Aorta (tissue), 5 donors: ENCODE measurements around the gene BAD. TPM values are rescaled to one million over a fixed set of nuclear protein-coding genes. Genes with fewer than 3 reads are reported as not detected.

Source experiments
- ATAC-seq: fragments of 200-7000 bp; cut with Tn5 transposase; one replicate; pipeline ENCODE4 v1.9.1; 2022; ENCODE audit warnings: moderate library complexity; ENCODE audit not compliant: low FRiP score
- DNase-seq, 2 donors: peaks; one replicate each; pipeline ENCODE4 v3.0.0-alpha.2; 2020
- H3K27ac ChIP-seq, 2 donors: one replicate each; pipeline ENCODE4 v1.5.1; 2013; ENCODE audit warnings: low read length in 2 of 2, mild to moderate bottlenecking in 2 of 2, moderate library complexity in 2 of 2, control low read depth in 1 of 2, inconsistent platforms in 1 of 2, low read depth in 1 of 2
- H3K27me3 ChIP-seq, 2 donors: one replicate each; pipeline ENCODE4 v1.6.1; 2013; ENCODE audit warnings: control low read depth in 1 of 2, low read length in 1 of 2, mild to moderate bottlenecking in 1 of 2, moderate library complexity in 1 of 2; ENCODE audit not compliant: insufficient read depth in 2 of 2, control insufficient read depth in 1 of 2
- H3K36me3 ChIP-seq, 2 donors: one replicate each; pipeline ENCODE4 v1.6.1; 2013; ENCODE audit warnings: control low read depth in 1 of 2, low read length in 1 of 2, mild to moderate bottlenecking in 1 of 2; ENCODE audit not compliant: insufficient read depth in 2 of 2, control insufficient read depth in 1 of 2
- H3K4me1 ChIP-seq, 2 donors: one replicate each; pipeline ENCODE4 v1.6.1; 2013; ENCODE audit warnings: low read length in 2 of 2, control low read depth in 1 of 2, mild to moderate bottlenecking in 1 of 2, moderate library complexity in 1 of 2; ENCODE audit not compliant: insufficient read depth in 2 of 2, control insufficient read depth in 1 of 2
- H3K4me3 ChIP-seq, 2 donors: one replicate each; pipeline ENCODE4 v1.5.1; 2013; ENCODE audit warnings: low read length in 2 of 2, control low read depth in 1 of 2, mild to moderate bottlenecking in 1 of 2
- H3K9me3 ChIP-seq: one replicate; pipeline ENCODE4 v1.6.1; 2013; ENCODE audit warnings: mild to moderate bottlenecking, low read length; ENCODE audit not compliant: control insufficient read depth
- WGBS, 2 donors: extraction: QIAGEN DNeasy Blood & Tissue Kit; methylation state at CpG; one replicate each; pipeline ENCODE4 v1.1.7; 2013; 5-methylcytosine and 5-hydroxymethylcytosine counted together
- intact Hi-C, 2 donors: fragments of 100-400 bp; cut with DNase I; formaldehyde crosslinking; loops; one replicate each; pipeline versions ENCODE4 v1.14.2 to v1.15.0; 2022
- polyA plus RNA-seq, 2 donors: library from polyadenylated mRNA; stranded (reverse); fragments of 200-250 nt; gene quantifications; one replicate each; pipeline ENCODE4 v1.2.3, GENCODE V29; 2013
- total RNA-seq, 2 donors: library from RNA; stranded (reverse); fragmentation: NEBNext Ultra II Directional; extraction: Animal tissue kit (Norgen Biotek cat#: 25700); gene quantifications; one replicate each; pipeline ENCODE4 v1.2.1, GENCODE V29; 2021
- donor health status: healthy with polysubstance abuse.
- donor health status: Bipolar disorder and iron deficiency.
- donor health status: DM: no; HTN: no; CAD: no.
- donor health status: DM: no; HTN: no; CAD: no.
- donor health status: DM: yes; HTN: yes; CAD: no.

Gene BAD
- total and polyA plus RNA-seq, 4 donors = 47.2 to 119 (median 67.6) TPM

DNA sequence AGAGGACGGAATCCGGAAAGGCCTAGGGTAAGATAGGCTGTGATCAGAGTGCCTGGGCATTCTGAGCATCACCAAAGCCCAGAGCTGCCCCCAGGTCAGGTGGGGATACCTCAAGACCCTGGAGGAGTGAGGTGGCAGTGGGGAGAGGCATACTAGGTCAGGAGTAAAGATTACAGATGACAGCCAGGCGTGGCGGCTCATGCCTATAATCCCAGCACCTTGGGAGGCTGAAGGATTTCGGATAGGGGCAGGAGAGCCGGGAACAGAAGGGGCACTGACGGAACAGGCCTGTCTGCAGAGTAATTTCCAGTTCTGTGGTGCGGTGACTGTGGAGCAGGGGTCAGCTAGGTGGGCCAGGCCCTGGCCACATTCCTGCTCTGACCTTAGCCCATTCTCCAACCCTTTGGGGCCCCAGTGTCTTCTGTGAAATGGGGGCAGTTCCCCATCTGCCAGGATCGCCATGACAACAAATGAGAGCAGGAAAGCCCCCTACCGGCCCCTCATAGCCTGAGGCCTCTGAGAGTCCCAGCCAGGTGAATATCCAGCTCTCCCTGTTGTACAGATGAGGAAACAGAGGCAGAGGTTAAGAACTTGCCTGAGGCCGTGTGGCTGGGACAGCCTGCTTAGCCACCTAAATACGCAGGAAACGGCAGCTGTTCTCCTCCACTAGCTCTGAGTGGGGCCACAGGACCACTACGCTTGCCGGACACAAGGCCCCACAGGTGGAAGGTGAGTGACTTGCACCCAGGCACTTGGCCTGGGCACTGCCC is 9.2 kb downstream of the BAD start:
- no peak for DNase-seq
- no peak for ATAC-seq

DNA sequence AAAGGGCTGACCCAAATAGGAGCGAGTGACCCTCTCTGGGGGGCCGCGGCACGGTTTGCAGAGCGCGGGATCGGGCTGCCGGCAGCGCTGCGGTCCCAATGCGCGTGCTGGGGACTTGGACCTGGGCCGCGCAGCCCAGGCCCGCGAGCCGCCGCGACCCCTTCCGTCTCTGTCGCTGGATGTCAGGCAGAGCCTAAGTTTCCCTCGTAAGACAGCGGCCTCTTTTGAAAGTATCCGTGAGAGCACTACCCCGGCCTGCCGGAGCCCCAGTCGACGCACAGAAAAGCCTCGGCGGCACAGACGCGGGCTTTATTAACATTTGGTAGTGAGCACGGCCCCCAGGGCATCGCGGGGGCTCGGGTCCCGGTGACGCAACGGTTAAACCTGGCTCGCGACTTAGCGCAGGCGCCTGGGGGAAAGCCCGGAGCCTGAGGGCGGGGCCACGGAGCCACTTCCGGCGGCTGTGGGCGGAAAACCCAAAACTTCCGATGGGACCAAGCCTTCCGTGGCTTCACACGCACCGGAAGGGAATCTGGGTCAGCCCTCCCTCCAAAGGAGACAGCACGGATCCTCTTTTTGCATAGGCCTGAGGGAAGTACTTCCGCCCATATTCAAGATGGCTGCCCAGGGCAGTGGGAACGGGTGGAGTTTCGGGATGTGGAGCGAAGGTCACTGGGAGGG is 14.8 kb downstream of the BAD start:
- no peaks in the 10 kb centered on the region for H3K27me3 ChIP-seq
- DNase-seq (peak; percentile 98 to 99), ATAC-seq (peak; percentile 93)
- H3K4me3 ChIP-seq = peak overlapping the region; percentile 46 to 49
- no peaks in the 10 kb centered on the region for H3K4me1 ChIP-seq
- intact Hi-C loops = loop anchor here in 1 of 2 donors (1.0 to 2.0 kb wide), 2 partner anchors 19 to 28 kb away; partner anchors contain the start of genes FKBP2 and PLCB3
- H3K36me3 ChIP-seq = peaks cover 0 to 3% of the 10 kb centered on the region in 2 donors
- 0% methylated on average over 54 to 58 of the region's 58 CpGs for WGBS, 2 donors
- H3K9me3 ChIP-seq = no peaks in the 10 kb centered on the region
- peak overlapping the region in 1 of 2 donors; percentile 92 for H3K27ac ChIP-seq

More for the DNA sequence above, 9.2 kb downstream of the BAD start:
- Histone ChIP-seq H3K9me3 (no peaks in the 10 kb centered on the region), H3K27me3 (no peaks in the 10 kb centered on the region), H3K4me1 (no peaks in the 10 kb centered on the region), H3K4me3 (no peak overlapping the region), H3K27ac (no peak overlapping the region), H3K36me3 (peaks cover 0 to 2% of the 10 kb centered on the region in 2 donors)
- intact Hi-C loops = no loop called here
- WGBS, 2 donors = 86 to 89% methylated on average over 15 of the region's 15 CpGs

DNA sequence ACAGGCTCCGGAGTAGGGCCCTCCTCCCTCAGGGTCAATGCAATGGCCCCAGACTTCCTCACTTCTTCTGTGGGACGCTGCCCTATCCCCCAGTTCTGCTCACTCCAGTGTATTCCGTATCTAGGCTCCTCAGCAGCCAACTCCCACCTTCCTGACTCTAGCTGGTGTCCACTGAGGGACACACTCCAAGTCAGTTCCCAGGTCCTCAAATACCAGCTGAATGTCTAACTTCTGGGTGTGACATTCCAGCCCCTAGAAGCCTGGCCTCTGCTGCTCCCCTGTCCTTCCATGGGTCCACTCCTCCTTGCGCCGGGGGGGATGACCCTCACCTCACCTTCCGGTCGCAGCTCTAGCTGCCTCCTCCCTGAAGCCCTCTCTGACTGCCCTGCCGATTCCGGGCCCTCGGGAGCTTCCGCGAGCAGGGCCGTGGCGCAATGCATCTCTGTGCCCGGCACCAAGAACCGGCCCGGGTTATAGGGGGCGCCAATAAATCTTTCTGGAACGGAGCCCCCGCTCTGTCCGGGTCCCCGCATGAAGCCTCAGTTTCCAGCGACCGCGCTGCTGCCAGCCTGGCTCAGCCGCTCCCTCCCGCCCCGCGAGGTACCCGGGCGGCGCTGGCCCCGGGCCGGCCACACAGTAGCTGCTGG is 15.4 kb downstream of the BAD start:
- WGBS, 2 donors = 1% methylated on average over 34 of the region's 34 CpGs
- peak overlapping the region; percentile 46 to 49 for H3K4me3 ChIP-seq
- H3K27me3 ChIP-seq = no peaks in the 10 kb centered on the region
- H3K9me3 ChIP-seq = no peaks in the 10 kb centered on the region
- peak overlapping the region in 1 of 2 donors; percentile 72 for H3K27ac ChIP-seq
- no peaks in the 10 kb centered on the region for H3K4me1 ChIP-seq
- DNase-seq (peak; percentile 81 to 88), ATAC-seq (peak; percentile 26)
- H3K36me3 ChIP-seq = peaks cover 0 to 3% of the 10 kb centered on the region in 2 donors
- intact Hi-C loops = loop anchor here in 1 of 2 donors (2.0 kb wide), 1 partner anchor 18 kb away; the partner anchor contains the start of gene PLCB3

DNA sequence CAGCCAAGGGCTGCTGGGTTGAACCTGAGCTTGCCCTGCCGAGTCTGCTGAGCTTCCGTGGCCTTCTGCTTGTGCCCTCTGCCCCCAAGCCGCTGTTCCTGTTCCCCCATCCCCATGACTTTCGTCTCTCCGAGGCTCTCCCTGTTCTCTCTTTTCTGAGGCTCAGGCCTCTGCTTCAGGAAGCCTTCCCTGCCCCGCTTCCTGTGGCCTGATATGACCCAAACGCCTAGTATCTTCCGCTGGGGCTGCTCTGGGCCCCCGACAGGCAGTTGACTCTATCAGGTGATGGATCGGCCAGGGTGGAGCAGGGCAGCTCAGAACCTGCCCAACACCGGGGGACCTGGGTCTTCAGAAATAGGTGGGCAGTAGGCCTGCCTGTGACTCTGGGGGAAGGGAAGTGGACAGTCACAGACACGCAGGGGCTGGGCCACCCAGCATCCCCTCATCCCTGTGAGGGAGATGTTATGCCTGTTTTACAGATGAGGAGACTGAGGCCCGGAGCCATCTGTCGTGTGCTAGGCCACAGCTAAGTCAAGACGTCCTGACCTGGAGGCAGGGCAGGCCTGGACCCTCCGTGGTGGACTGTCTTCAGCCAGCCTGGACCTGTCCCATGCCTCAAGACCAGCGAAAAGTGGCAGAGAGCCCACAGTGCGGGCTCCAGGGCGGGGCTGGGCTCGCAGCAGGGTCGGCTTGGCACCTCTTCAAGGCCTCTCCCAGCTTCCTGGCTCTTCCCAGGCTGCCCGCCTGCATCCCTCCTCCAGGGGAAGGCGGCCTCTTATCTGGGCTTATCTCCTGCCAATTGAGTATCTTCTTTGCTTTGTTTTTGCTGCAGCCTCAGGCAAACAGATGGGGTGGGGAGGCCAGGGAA is 16.2 kb downstream of the BAD start:
- Histone ChIP-seq H3K9me3 (no peaks in the 10 kb centered on the region), H3K4me1 (no peaks in the 10 kb centered on the region), H3K4me3 (no peak overlapping the region), H3K27ac (peak overlapping the region in 1 of 2 donors; percentile 72), H3K27me3 (no peaks in the 10 kb centered on the region), H3K36me3 (peaks cover 0 to 3% of the 10 kb centered on the region in 2 donors)
- peak in 1 of 2 donors; percentile 79 for DNase-seq
- WGBS, 2 donors = 51 to 52% methylated on average over 23 of the region's 23 CpGs
- no peak for ATAC-seq
- intact Hi-C loops = loop anchor here in 1 of 2 donors (2.0 kb wide), 1 partner anchor 17 kb away; the partner anchor contains the start of gene PLCB3

DNA sequence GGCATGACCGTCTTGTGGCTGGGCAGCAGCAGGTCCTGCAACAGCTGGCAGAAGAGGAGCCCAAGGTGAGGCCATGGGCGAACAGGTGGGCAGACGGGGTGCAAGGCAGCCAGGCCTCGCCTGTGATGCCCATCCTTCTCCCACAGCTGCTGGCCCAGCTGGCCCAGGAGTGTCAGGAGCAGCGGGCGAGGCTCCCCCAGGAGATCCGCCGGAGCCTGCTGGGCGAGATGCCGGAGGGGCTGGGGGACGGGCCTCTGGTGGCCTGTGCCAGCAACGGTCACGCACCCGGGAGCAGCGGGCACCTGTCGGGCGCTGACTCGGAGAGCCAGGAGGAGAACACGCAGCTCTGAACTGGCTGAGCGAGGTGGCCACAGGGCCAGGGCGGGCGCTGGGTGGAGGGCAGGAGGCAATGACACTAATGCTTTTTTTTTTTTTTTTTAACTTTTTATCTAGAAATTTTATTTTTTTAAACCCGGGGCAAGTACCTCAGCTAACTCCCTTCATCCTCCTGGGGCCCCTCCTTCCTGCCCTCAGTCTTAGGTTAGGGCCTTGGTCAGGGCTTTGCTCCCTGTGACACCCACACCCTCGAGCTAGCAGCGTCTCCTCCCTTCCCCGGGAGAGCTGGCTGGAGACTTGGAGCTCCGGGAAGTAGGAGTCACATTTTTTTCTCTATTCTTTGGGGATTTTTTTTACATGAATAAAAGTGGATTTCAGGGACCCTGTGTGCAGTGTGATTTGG is 17.1 kb downstream of the BAD start:
- intact Hi-C loops = no loop called here
- WGBS, 2 donors = 81 to 85% methylated on average over 21 to 27 of the region's 27 CpGs
- DNase-seq (peak; percentile 66 to 77), ATAC-seq (no peak)
- Histone ChIP-seq H3K27me3 (no peaks in the 10 kb centered on the region), H3K36me3 (peaks cover 0 to 5% of the 10 kb centered on the region in 2 donors), H3K4me3 (no peak overlapping the region), H3K9me3 (no peaks in the 10 kb centered on the region), H3K27ac (no peak overlapping the region), H3K4me1 (no peaks in the 10 kb centered on the region)

DNA sequence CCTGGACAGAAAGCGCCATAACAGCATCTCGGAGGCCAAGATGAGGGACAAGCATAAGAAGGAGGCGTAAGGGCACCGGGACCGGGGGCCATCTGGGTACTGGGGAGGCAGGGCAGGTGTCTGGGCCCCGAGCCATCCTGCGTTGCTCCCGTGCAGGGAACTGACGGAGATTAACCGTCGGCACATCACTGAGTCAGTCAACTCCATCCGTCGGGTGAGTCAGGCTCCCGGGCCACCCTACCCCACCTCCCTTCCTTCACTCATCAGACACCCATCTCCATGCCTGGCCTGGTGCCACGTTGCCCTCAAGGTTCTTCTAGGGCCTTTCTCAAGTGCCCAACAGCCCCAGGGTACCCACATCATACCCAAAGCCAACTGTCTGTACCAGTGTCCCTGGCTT is 18.1 kb downstream of the BAD start:
- intact Hi-C loops = no loop called here
- Histone ChIP-seq H3K4me3 (no peak overlapping the region), H3K27me3 (no peaks in the 10 kb centered on the region), H3K27ac (no peak overlapping the region), H3K9me3 (no peaks in the 10 kb centered on the region), H3K4me1 (no peaks in the 10 kb centered on the region), H3K36me3 (peaks cover 0 to 5% of the 10 kb centered on the region in 2 donors)
- DNase-seq (peak; percentile 50 to 73), ATAC-seq (no peak)
- WGBS, 2 donors = 80 to 88% methylated on average over 15 of the region's 15 CpGs

DNA sequence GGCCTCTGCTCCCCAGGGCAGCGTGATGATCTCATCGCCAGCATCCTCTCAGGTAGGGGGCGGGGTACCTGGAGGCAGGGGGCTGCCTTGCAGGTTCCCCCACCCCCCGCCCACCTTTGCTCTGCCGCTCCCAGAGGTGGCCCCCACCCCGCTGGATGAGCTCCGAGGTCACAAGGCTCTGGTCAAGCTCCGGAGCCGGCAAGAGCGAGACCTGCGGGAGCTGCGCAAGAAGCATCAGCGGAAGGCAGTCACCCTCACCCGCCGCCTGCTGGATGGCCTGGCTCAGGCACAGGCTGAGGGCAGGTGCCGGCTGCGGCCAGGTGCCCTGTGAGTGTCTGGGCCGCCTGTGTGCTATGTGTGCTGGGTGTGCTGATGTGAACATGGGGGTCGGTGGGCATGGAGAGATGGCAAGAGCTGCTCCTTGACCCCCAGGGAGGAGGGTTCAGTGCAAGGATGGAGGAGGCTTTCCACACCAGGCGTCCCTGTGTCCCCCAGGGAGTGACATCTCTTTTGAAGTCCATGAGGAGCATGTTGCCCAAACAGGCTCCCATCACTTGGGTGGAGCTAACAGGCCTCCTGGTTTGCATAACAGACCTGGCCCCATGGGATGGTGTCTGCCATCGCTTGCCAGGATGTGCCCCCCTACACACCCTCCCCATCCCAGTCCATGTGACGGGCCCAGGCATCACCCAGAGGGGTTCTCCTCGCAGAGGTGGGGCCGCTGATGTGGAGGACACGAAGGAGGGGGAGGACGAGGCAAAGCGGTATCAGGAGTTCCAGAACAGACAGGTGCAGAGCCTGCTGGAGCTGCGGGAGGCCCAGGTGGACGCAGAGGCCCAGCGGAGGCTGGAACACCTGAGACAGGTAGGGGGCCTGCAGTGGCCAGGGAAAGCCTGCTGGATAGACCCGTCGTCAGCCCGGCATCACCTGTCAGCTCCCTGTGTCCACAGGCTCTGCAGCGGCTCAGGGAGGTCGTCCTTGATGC is 19.0 kb downstream of the BAD start:
- no peaks in the 10 kb centered on the region for H3K27me3 ChIP-seq
- H3K4me3 ChIP-seq = no peak overlapping the region
- peaks cover 0 to 5% of the 10 kb centered on the region in 2 donors for H3K36me3 ChIP-seq
- intact Hi-C loops = no loop called here
- 88 to 91% methylated on average over 34 to 35 of the region's 35 CpGs for WGBS, 2 donors
- DNase-seq = peak in 1 of 2 donors; percentile 47
- H3K27ac ChIP-seq = no peak overlapping the region
- H3K9me3 ChIP-seq = no peaks in the 10 kb centered on the region
- no peak for ATAC-seq
- no peaks in the 10 kb centered on the region for H3K4me1 ChIP-seq
